Kidney glomerular epithelial cell (primary cell): Measurements from ENCODE around the gene SLC24A5.

ENCODE experiments used
- DNase-seq: peaks from one replicate; lab custom pipeline; 2025; lab: John Stamatoyannopoulos, UW

The SLC24A5 gene

GRCh38 chr15:48112242-48112641, 8.5 kb upstream of the SLC24A5 start:
- peak; percentile 10 for DNase-seq

DNA sequence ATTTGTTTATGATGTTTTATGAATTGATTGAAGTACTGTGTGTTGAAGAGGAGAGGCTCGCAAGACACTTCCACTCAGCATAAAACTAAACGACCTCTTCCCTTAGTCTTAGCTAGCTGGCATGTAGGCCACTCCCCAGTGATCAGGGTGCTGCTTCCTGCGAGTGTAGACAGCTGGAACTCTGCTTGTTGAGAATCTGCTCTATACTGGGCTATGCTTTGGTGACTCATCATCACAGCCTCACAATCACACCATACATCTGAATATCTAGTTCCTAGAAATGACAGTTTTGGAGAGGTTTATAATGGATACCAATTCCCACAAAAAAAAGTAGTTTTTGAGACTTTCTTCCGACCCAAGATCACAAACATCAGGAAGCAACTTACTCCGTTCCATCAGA, 1.5 kb upstream of the SLC24A5 start:
- no peak for DNase-seq

GRCh38 chr15:48121849-48122248, 1.1 kb downstream of the SLC24A5 start:
- no peak for DNase-seq

- DNase-seq: no peak
Measured at GRCh38 chr15:48126667-48127355, 6.0 kb downstream of the SLC24A5 start.

DNA sequence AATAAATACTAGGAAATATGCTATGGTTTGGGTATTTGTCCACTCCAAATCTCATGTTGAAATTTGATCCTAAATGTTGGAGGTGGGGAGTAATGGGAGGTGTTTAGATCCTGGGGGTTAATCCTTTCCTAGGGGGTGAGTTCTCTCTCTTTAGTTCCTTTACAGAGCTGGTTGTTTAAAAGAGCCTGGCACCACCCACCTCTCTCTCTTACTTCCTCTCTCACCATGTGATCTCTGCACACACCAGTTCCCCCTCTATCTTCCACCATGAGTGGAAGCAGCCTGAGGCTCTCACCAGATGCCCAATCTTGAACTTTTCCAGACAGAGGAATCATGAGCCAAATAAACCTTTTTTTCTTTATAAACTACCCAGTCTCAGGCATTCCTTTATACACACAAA, 10.5 kb downstream of the SLC24A5 start:
- DNase-seq: no peak

GRCh38 chr15:48132874-48133273, 12.1 kb downstream of the SLC24A5 start:
- DNase-seq: no peak

DNA sequence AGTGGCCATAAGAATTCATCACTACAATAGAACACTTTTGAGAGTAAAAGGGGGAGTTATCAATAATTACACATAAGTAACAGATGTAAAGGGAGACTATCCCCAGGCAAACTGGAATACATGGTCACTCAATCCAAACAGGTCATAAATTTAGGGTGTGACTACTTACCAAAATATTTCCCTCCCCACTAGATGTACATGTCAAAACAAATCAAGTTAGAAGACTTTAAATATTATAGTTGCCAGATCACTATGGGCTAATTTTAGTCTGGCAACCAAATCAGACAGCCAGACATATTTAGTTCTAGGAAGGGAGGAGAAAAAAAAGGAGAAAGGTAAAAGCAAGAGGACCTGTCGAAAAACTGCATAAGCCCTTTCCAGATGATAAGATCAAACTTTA, 23.1 kb downstream of the SLC24A5 start:
- DNase-seq: no peak

- no peak for DNase-seq
Measured at GRCh38 chr15:48144889-48145288, 24.1 kb downstream of the SLC24A5 start.

- no peak for DNase-seq
Measured at GRCh38 chr15:48145923-48146322, 25.1 kb downstream of the SLC24A5 start.

DNA sequence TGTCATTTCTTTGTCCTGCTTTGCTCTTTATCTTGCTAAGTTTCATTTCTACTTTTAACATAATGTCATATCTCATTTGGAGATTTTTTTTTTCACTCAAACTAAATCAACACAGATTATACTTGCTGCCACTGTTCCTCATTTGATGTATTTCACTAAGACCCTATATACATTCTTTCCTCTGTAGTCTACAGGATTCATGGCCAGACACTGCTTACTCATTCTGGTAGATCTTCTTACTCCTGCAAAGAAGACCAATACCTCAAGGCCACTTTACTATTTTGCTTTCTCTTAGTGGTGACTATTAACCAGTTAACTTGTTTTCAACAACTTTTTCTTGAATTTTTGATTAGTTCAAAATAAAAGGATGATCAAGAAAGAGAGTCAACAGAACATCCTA, 26.6 kb downstream of the SLC24A5 start:
- DNase-seq: no peak

DNA sequence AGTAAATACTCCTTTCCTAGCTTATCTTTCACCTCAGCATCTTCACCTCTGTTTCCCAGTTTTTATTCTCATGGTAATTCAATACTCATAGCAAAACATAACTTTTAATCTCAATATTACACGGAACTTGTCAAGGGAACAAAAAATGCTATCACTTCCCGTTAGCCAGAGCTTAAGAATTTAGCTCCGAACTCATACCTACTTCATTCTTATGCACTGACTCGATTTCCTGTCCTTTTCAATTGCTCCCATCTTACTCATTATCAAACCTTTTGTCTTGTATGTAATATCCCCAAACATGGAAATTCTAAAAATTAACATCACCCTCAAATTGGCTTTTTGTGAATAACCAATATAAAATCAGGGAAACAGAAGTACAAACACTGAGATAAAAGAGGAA, 29.1 kb downstream of the SLC24A5 start:
- DNase-seq: peak; percentile 18

GRCh38 chr15:48153526-48153925, 32.7 kb downstream of the SLC24A5 start:
- DNase-seq: no peak

DNA sequence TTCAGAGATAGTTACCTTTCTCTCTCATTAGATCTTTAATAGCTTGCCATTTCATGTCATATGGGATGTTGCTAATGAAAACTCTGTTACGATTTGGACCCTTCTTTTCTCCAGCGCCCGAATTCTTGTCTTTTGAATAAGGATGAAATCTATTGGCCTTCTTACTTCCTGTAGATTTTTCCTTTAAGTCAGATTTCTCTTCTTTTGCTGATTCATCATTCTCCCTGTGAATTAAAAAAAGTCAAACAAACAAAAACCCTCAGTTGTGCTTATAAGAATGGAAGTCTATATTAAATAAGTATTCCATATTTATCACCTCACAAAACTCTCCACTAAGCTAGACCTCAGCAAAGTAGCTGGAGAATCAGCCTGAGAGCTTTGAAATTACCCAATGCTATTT, 47.8 kb downstream of the SLC24A5 start:
- DNase-seq: no peak

DNA sequence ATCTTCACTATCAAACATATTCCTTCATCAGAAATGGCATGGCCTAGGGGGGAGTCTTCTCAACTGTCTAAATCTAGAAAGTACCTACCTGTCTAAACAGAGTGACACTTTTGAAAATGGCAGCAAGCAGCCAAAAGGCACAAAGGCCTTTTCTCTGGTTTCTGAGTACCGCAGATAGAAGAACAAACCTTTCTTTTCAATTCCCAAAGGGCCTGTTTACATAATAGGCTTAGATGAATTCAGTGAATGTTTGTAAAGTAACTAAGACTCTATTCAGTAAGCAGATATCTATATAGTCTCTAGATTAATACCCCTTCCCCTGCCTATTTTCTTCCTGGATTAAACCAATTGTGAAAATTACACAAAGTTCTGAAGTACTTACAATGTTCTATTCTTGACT, 50.2 kb downstream of the SLC24A5 start:
- no peak for DNase-seq

- no peak for DNase-seq
Measured at GRCh38 chr15:48175126-48175525, 54.3 kb downstream of the SLC24A5 start.

DNA sequence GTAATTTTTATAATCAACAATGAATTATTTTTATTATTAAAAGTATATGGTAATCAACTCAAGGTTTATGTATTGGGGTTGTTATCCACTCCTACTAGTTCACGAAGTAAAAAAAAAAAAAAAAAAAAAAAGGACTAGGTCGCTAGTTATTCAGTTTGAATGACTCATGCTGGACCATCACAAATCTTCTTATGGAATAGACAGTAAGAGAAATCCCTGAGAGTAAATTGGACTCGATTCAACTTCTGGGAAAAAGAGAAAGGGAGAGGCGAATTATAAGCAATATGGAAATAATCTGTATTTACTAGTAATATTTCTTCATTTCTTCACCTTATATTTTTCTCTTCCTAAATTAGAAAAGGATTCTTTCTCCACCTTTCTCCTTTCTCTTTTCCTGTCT, 55.3 kb downstream of the SLC24A5 start:
- no peak for DNase-seq

- peak; percentile 46 for DNase-seq
Measured at GRCh38 chr15:48176957-48177356, 56.2 kb downstream of the SLC24A5 start.

DNA sequence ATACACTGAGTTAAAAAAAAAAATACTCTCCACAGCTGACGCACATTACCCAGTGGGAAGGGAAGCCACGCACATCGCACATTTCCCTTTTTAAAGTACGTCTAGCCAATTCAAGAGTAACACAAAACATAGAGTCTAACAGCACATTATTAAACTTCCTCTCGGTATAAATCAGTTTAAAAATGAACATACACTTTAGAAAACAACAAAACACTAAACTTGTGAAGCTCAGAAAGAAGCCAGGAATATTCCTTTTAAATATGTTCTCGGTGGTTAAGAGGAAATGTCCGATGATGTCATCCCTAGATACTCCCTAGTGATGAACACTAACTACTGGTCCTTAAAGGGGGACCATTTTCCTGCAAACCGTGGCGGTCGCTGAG, 56.6 kb downstream of the SLC24A5 start:
- peak; percentile 76 for DNase-seq

DNA sequence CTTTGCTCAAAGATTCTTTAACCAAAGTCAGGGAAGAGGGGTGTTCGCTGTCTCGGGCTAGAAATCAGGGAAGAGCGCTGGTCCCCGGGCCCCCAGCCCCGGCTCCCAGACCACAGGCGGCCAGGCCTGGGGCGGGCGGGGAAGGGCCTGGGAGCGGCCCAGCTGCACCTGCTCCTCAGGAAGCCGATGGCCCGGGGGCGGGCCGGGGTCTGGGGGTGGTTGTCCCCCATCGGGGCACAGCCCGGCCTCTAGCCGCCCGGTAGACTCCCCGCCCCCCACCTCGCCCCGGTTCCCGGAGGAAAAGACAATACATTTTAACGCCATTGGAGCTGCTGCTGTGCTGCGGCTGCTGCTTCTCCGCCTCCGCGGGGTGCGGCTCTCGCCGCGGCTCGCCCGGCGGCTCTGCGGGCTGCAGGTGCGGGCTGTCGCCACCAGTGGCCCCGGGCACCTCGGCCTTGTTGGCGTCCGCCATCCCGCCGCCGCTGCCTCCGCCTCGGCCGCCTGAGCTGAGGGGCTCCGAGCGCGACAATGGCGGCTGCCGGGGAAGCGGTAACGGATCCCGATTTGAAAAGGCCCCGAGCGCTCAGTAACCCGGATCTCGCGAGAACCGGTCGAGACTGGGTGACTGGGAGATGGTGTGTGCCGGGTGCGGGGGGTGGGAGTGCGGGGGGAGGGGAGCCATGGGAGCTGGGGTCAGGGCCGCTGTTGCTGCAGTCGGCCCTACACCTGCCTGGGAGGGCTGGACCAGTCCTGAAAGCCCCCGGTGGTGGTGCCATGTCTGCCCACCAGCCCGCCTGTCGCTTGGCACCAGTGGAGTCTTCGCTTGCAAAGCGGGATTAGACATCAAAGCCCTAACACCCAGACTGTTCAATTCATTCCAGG, 57.2 kb downstream of the SLC24A5 start, which contains the start of gene MYEF2:
TSS of gene MYEF2 (minus strand) at position 530 of the 882 bp plus-strand sequence. CDS start at position 472, 58 bp downstream.
- peak; percentile 72 for DNase-seq

DNA sequence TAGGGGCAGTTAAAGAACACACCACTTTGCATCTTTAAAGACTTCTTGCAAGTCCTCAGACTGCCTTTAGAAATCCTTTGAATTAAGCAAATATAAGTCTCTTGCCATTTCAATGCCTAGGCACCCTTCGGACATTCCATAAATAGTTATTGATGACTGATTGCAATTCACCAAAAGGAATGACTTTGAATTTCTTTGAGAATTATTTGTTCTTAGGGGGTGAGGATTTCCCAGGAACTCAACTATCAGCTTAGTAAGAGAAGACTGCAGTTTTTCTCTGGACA, 57.8 kb downstream of the SLC24A5 start:
- no peak for DNase-seq

GRCh38 chr15:48182749-48183148, 62.0 kb downstream of the SLC24A5 start:
- no peak for DNase-seq

DNA sequence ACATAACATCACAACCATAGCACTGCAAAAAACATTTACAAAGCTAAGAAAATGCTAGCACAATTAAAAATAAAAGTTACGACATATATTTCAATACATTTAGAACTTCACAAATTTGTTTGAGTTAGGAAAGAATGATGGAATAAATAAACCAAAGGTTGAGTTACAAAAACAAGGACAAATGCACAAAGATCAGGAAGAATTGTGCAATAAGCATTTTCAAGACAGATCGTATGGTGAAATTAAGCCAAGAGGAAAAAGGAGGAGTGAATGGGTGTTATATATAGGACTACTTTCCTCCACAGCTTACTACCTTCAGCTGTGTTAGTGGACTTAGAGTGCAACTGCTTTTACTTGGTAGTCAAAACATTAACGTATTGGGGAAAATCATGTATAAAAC, 64.7 kb downstream of the SLC24A5 start:
- no peak for DNase-seq

DNA sequence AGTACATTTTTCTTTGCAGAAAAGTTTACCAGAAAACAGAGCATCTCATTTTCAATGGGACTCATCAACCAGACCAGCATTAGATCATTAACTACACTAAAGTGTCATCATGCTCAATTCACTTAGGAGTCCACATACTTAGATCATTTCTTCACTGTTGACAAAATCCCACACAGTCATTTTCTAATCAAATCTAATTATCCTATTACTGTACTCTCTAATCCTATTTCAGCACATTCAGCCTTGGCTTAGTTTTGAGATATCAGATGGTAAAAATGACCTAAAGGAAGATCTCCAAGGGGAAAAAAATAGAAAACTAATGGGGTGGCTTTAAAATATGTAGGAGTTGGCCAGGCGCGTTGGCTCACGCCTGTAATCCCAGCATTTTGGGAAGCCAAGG, 65.5 kb downstream of the SLC24A5 start:
- DNase-seq: no peak
